Activated CD8-positive, alpha-beta memory T cell treated with anti-CD3 and anti-CD28 coated beads, Interleukin-2, amount 10 ng/mL, durations not matched to agents 7 days and 5 days (primary cell): Measurements from ENCODE around the gene VPS26A. TPM values are rescaled to one million over a fixed set of nuclear protein-coding genes. Genes with fewer than 3 reads are reported as not detected.

Experiments used
- ATAC-seq: fragments of 150-1000 bp; cut with Tn5 transposase; one replicate; pipeline ENCODE4 v1.10.0; 2021; ENCODE audit warnings: moderate library complexity
- CTCF ChIA-PET: fragments of 350-600 bp; sonication (Branson Sonifier 250); formaldehyde crosslinking; loops from one replicate; lab custom pipeline; 2021; ENCODE audit warnings: antibody characterized with exemption; lab: Charles Lee
- DNase-seq: peaks from one replicate; pipeline ENCODE4 v3.0.0-alpha.2; 2020
- H3K27ac Mint-ChIP-seq: one replicate; pipeline ENCODE4 v1.8.0; 2021; ENCODE audit warnings: mild to moderate bottlenecking, mixed read lengths
- H3K27me3 Mint-ChIP-seq: one replicate; pipeline ENCODE4 v1.8.0; 2021; ENCODE audit warnings: mixed read lengths
- H3K36me3 Mint-ChIP-seq: one replicate; pipeline ENCODE4 v1.8.0; 2021; ENCODE audit warnings: mild to moderate bottlenecking, mixed read lengths
- H3K4me1 Mint-ChIP-seq: one replicate; pipeline ENCODE4 v1.8.0; 2021; ENCODE audit warnings: mixed read lengths
- H3K4me3 Mint-ChIP-seq: one replicate; pipeline ENCODE4 v1.8.0; 2021; ENCODE audit warnings: mild to moderate bottlenecking, moderate library complexity, mixed read lengths
- H3K9me3 Mint-ChIP-seq: one replicate; pipeline ENCODE4 v1.8.0; 2022; ENCODE audit warnings: low read depth, mixed read lengths
- total RNA-seq, 2 experiments: library from RNA; stranded (reverse); gene quantifications; one replicate each; pipeline ENCODE4 v1.2.3, GENCODE V29; 2021

The VPS26A gene
- total RNA-seq, 2 experiments from 2014 or later: 53.6 to 58.1 TPM

DNA sequence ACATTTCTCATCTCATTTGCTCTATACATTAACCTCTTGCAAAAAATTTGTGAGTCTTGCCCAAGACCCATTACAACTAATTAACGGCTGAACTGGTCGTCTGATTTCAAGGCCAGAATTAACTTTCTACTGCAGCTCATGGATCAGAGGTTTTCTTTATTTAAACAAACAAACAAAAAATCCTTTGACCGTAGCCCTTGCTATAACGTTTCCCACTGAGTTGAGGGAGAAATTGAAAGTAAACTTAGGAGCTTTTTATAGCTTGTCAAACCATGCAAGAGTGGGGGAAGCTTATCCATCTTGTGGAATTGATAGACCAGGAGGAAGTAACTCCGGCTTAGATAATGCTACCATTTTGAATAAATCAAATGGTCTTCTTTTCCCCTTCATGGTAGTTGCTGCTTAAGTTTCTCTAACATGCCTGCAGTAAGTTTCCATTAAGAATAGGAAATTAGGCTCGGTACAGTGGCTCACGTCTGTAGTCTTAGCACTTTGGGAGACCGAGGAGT lies 32.8 kb upstream of the VPS26A start:
- Mint-ChIP-seq H3K36me3 (peaks cover 49% of the 10 kb centered on the region), H3K4me1 (peaks cover 70% of the 10 kb centered on the region), H3K4me3 (peak overlapping the region; percentile 88), H3K27me3 (no peaks in the 10 kb centered on the region), H3K9me3 (no peaks in the 10 kb centered on the region), H3K27ac (peak overlapping the region; percentile 99)
- DNase-seq (no peak), ATAC-seq (no peak)
- CTCF ChIA-PET: interaction anchor here (0.9 to 7.7 kb wide), 10 partner anchors 10 to 136 kb away, joined by 3 to 90 read pairs (median 6); partner anchors contain the start of genes DDX21 and VPS26A

DNA sequence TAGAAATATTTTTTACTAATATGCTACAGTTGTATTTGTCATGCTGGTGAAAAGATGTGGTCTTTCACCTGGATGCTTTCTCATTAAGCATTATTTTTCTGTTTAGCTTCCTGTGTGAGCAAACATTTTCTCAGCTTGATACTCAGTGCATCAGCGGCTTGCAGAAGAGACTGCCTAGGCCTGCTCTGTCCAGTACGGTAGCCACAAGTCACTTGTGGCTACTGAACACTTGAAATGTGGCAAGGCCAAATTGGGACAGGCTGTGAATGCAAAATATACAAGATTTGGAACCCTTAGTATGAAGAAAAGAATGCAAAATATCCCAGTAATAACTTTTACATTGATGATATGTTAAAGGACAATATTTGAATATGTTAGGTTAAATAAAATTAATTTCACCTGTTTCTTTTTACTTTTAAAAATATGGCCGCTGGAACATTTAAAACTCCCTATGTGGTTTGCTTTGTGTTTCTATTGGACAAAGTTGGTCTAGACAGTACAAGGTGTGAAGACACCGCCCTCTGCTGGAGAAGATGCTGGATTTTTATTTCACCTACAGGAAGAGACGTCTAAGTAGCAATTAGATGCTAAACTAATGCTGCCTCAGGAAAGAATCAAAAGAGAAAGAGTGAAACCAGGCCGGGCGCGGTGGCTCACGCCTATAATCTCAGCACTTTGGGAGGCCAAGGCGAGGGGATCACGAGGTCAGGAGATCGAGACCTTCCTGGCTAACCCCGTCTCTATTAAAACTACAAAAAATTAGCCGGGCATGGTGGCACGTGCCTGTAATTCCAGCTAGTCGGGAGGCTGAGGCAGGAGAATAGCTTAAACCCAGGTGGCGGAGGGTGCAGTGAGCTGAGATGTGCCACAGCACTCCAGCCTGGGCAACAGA lies 30.8 kb upstream of the VPS26A start:
- Mint-ChIP-seq H3K4me3 (peak overlapping the region; percentile 39), H3K27ac (peak overlapping the region; percentile 99), H3K27me3 (no peaks in the 10 kb centered on the region), H3K9me3 (no peaks in the 10 kb centered on the region), H3K4me1 (peaks cover 68% of the 10 kb centered on the region), H3K36me3 (peaks cover 53% of the 10 kb centered on the region)
- DNase-seq: peak; percentile 93
- ATAC-seq: peak; percentile 32
- CTCF ChIA-PET: interaction anchor here (0.7 to 7.7 kb wide), 28 partner anchors 8 to 138 kb away, joined by 3 to 90 read pairs (median 4); partner anchors contain the start of gene DDX21

DNA sequence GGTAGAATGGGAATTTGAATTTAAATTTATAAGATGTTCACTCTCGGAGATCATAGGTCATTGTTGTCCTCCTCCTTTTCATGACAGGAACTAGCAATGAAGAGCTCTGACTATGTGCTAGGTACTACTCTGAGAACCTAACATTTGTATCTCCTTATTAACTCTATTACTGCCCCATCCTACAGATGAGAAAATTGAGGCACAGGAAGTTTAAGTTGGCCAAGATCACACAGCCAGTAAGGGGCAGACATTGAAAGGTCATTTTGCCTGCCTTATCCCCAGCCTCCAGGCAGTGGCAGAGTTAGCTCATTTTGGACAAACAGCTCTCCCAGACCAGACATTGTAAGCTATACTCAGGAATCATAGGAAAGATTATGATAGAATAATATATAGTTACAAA lies 30.0 kb upstream of the VPS26A start:
- H3K4me3 Mint-ChIP-seq: no peak overlapping the region
- ATAC-seq: no peak
- peak overlapping the region; percentile 99 for H3K27ac Mint-ChIP-seq
- CTCF ChIA-PET: interaction anchor here (0.7 to 7.7 kb wide), 18 partner anchors 12 to 315 kb away, joined by 3 to 90 read pairs (median 4); partner anchors contain the start of gene DDX21
- H3K9me3 Mint-ChIP-seq: no peaks in the 10 kb centered on the region
- H3K36me3 Mint-ChIP-seq: peaks cover 51% of the 10 kb centered on the region
- H3K27me3 Mint-ChIP-seq: no peaks in the 10 kb centered on the region
- no peak for DNase-seq
- H3K4me1 Mint-ChIP-seq: peaks cover 68% of the 10 kb centered on the region

DNA sequence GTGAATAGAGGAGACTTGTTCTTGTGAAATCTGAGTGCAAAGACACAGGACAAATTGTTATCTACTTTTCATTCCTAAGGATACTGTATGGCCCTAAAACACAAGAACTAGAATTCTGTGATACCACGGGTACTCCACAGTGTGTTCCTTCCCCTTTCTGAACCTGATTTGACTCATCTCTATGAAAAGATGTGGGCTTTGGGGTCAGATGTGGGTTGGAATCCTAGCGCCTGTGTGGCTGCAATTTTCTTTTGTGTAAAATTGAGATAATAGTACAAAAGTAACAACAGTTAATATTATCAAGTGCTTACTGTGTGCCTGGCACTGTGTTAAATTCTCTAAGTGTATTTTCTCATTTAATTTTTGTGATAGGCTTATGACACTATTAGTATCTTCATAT lies 27.9 kb upstream of the VPS26A start:
- ATAC-seq: no peak
- no peak overlapping the region for H3K4me3 Mint-ChIP-seq
- DNase-seq: peak; percentile 53
- CTCF ChIA-PET: interaction anchor here (0.9 to 7.7 kb wide), 5 partner anchors 19 to 113 kb away, joined by 3 to 90 read pairs (median 7); no protein-coding TSS in a partner anchor
- H3K9me3 Mint-ChIP-seq: no peaks in the 10 kb centered on the region
- no peaks in the 10 kb centered on the region for H3K27me3 Mint-ChIP-seq
- H3K27ac Mint-ChIP-seq: no peak overlapping the region
- H3K4me1 Mint-ChIP-seq: peaks cover 63% of the 10 kb centered on the region
- peaks cover 48% of the 10 kb centered on the region for H3K36me3 Mint-ChIP-seq

DNA sequence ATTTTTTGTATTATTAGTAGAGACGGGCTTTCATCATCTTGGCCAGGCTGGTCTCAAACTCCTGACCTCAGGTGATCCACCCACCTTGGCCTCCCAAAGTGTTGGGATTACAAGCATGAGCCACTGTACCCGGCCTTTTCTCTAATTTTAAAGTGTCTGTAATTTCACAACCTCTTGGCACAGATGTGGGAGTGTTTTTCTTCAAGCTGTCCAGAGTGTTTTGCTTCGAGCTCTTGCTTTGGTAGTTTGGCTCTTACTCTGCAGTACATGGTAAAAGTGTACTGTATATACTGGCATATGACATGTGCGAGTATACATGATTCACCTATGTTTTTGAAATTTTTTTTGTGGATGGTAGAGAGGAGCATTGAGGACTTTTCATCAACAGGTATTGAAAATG lies 26.2 kb upstream of the VPS26A start:
- ATAC-seq (no peak), DNase-seq (no peak)
- no peaks in the 10 kb centered on the region for H3K9me3 Mint-ChIP-seq
- H3K4me1 Mint-ChIP-seq: peaks cover 66% of the 10 kb centered on the region
- CTCF ChIA-PET: interaction anchor here (7.7 kb wide), 1 partner anchor 92 kb away, joined by 90 read pairs; no protein-coding TSS in a partner anchor
- H3K36me3 Mint-ChIP-seq: peaks cover 55% of the 10 kb centered on the region
- H3K27ac Mint-ChIP-seq: no peak overlapping the region
- H3K4me3 Mint-ChIP-seq: no peak overlapping the region
- no peaks in the 10 kb centered on the region for H3K27me3 Mint-ChIP-seq

DNA sequence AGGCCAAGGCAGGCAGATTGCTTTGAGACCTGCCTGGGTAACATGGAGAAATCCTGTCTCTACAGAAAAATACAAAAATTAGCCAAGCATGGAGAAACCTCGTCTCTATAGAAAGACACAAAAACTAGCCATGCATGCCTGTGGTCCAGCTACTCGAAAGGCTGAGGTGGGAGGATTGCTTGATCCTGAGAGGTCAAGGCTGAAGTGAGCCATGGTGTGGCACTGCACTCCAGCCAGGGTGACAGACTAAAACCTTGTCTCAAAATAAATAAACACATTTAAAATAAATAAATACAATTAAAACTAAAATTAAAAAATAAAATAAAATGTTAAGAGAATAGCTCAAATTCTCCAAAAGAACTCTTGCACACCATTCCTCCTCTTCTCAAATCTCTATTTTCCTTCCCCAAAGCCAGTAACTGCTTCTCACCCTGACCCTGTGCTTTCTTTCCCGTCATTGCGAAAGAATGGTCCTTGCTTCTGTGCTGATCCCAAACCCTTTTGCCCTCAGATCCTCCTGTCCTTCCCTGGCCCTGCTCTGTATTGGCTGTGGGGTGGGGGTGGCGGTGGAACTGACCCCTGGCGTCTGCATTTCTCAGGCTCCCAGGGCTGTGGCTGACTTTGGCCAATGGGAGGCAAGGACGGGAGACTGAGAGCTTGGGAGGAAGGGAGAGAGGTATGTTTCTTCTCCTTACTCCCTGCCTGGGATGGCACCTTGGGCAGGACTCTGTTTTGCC lies 23.7 kb upstream of the VPS26A start:
- ATAC-seq: no peak
- no peaks in the 10 kb centered on the region for H3K27me3 Mint-ChIP-seq
- peaks cover 52% of the 10 kb centered on the region for H3K4me1 Mint-ChIP-seq
- CTCF ChIA-PET: interaction anchor here (0.5 to 2.6 kb wide), 4 partner anchors 9 to 96 kb away, joined by 3 to 11 read pairs (median 6); no protein-coding TSS in a partner anchor
- no peak overlapping the region for H3K4me3 Mint-ChIP-seq
- peak overlapping the region; percentile 69 for H3K27ac Mint-ChIP-seq
- DNase-seq: no peak
- peaks cover 59% of the 10 kb centered on the region for H3K36me3 Mint-ChIP-seq
- H3K9me3 Mint-ChIP-seq: no peaks in the 10 kb centered on the region

DNA sequence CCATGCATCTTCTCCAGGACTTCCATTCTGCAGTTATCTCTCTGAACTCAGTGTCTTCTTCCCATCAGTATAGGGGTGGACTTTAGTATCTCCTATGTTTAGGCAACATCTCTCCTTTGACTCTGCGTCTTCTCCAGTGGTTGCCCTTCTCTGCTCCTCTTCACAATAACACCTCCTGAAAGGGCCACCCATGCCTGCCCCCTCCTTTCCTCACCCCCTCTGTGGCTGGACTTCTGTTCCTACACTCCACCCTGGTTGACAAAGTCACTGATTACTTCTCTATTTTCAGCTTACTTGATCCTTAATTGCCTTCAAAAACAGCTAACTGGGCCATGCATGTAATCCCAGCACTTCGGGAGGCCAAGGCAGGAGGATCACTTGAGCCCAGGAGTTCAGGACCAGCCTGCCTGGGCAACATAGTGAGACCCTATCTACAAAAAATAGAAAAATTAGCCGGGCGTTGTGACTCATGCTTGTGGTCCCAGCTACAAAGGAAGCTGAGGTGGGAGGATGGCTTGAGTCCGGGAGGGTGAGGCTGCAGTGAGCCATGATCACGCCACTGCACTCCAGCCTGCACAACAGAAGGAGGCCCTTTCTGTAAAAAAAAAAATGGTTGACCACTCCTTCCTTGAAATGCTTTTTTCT lies 22.4 kb upstream of the VPS26A start:
- ATAC-seq (peak; percentile 70), DNase-seq (peak; percentile 79)
- peaks cover 61% of the 10 kb centered on the region for H3K36me3 Mint-ChIP-seq
- peak overlapping the region; percentile 85 for H3K27ac Mint-ChIP-seq
- no peaks in the 10 kb centered on the region for H3K27me3 Mint-ChIP-seq
- peaks cover 40% of the 10 kb centered on the region for H3K4me1 Mint-ChIP-seq
- H3K4me3 Mint-ChIP-seq: peak overlapping the region; percentile 32
- no peaks in the 10 kb centered on the region for H3K9me3 Mint-ChIP-seq
- CTCF ChIA-PET: interaction anchor here (1.2 to 2.6 kb wide), 6 partner anchors 10 to 146 kb away, joined by 3 to 11 read pairs (median 6); partner anchors contain the start of gene DDX21

DNA sequence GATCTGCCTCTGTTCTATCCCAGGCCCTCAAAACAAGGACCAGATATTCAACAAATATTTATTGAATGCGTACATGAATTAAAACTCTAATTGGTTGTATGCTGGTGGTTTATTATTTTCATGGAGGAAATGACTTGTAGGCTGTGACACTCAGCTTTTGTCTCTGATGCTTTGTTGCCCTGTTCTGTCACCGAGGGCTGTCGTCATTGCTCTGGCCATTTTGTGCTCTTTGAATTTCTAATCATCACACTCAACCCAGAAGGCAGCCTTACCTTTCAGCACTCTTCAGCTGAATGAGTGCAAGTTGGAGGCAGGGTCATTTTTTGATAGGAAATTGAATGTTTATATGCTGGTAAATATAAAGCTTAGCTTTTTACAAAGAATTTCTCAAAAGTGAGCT lies 21.5 kb upstream of the VPS26A start:
- no peaks in the 10 kb centered on the region for H3K27me3 Mint-ChIP-seq
- CTCF ChIA-PET: interaction anchor here (0.8 to 2.5 kb wide), 6 partner anchors 10 to 147 kb away, joined by 3 to 11 read pairs (median 4); partner anchors contain the start of gene DDX21
- DNase-seq: no peak
- peaks cover 38% of the 10 kb centered on the region for H3K4me1 Mint-ChIP-seq
- no peak for ATAC-seq
- H3K9me3 Mint-ChIP-seq: no peaks in the 10 kb centered on the region
- H3K4me3 Mint-ChIP-seq: peak overlapping the region; percentile 32
- H3K36me3 Mint-ChIP-seq: peaks cover 61% of the 10 kb centered on the region
- H3K27ac Mint-ChIP-seq: peak overlapping the region; percentile 85

DNA sequence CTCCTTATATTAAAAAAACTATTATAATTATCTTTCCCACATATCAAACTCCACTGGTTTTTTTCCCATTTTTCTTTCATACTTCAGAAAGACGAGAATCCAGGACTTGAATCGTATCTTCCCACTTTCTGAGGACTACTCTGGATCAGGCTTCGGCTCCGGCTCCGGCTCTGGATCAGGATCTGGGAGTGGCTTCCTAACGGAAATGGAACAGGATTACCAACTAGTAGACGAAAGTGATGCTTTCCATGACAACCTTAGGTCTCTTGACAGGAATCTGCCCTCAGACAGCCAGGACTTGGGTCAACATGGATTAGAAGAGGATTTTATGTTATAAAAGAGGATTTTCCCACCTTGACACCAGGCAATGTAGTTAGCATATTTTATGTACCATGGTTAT lies 20.2 kb upstream of the VPS26A start:
- DNase-seq (peak; percentile 9), ATAC-seq (no peak)
- Mint-ChIP-seq H3K4me3 (no peak overlapping the region), H3K27me3 (no peaks in the 10 kb centered on the region), H3K27ac (no peak overlapping the region), H3K9me3 (no peaks in the 10 kb centered on the region), H3K4me1 (peaks cover 33% of the 10 kb centered on the region), H3K36me3 (peaks cover 53% of the 10 kb centered on the region)
- CTCF ChIA-PET: interaction anchor here (1.0 to 2.9 kb wide), 2 partner anchors 71 to 99 kb away, joined by 3 to 13 read pairs; no protein-coding TSS in a partner anchor

DNA sequence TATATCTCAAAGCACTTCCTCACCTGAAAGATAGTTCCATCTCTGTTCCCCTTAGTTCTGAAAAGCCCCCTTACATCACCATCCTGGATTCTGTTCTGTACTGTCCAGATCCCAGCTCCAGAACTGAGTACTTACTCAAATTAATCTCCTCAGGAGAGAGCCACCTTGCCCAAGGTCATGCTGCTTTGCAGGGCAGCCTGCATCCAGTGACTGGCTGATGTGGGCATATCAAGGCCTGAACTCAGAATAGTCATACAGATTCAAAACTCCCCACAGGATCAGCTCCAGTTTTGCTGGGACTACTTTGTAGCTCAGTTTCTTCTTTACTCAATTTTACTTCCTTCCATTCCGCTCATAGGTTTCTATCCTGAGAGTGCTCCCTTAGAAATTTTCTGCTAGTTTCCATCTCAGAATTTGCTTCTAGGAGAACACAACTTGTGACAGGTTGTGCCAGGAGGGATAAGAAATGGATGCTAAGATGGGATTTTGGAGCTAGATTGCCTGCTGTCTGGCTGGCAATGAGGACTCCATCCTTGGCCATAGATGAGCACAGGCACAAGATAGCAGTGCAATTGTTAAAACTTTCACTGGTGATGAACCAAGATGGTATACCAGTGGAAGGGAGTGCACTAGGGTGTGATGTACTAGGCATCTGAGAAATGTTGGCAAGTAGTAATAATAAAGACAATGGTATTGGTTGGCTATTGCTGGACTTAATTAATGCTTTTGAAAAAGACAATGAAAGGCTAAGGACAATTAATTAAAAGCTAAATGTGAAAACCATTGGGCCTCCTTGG lies 18.8 kb upstream of the VPS26A start:
- no peak for ATAC-seq
- CTCF ChIA-PET: interaction anchor here (0.8 to 2.9 kb wide), 4 partner anchors 11 to 148 kb away, joined by 3 to 13 read pairs (median 3); no protein-coding TSS in a partner anchor
- DNase-seq: peak; percentile 27
- no peaks in the 10 kb centered on the region for H3K27me3 Mint-ChIP-seq
- H3K4me3 Mint-ChIP-seq: no peak overlapping the region
- H3K9me3 Mint-ChIP-seq: no peaks in the 10 kb centered on the region
- peaks cover 44% of the 10 kb centered on the region for H3K36me3 Mint-ChIP-seq
- H3K27ac Mint-ChIP-seq: no peak overlapping the region
- H3K4me1 Mint-ChIP-seq: peaks cover 30% of the 10 kb centered on the region

DNA sequence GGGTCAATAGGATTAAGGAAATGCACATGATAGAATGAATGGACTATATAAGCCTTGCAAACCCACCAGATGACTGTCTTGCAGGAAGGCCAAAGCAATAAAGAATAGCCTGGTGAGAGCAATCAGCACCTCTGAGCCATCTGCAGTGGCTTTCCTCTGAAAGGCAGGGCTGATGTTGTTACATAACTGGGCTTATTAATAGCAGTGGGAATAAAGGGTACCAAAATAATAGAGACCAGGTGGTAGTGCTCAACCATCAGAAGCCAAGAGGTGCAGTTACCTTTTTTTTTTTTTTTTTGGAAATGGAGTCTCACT lies 16.8 kb upstream of the VPS26A start:
- ATAC-seq (peak; percentile 17), DNase-seq (no peak)
- no peaks in the 10 kb centered on the region for H3K27me3 Mint-ChIP-seq
- peaks cover 26% of the 10 kb centered on the region for H3K36me3 Mint-ChIP-seq
- no peak overlapping the region for H3K27ac Mint-ChIP-seq
- CTCF ChIA-PET: no interaction called here
- H3K4me1 Mint-ChIP-seq: peaks cover 12% of the 10 kb centered on the region
- no peak overlapping the region for H3K4me3 Mint-ChIP-seq
- no peaks in the 10 kb centered on the region for H3K9me3 Mint-ChIP-seq

DNA sequence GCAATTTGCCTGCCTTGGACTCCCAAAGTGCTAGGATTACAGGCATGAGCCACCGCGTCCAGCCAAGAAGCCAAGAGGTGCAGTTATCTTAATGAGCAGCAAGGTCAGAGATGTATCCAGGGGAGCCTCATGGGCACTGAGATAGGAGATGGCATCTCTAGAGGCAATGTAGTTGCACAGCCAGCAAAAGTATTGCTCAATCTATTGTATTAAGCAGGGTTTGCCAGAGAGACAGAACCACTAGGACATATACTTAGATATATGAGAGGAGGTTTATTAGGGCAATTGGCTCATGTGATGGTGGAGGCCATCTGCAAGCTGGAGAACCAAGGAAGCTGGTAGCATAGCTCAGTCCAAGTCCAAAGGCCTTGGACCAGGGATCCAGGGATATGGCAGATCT lies 16.3 kb upstream of the VPS26A start:
- Mint-ChIP-seq H3K36me3 (peaks cover 22% of the 10 kb centered on the region), H3K27ac (no peak overlapping the region), H3K9me3 (no peaks in the 10 kb centered on the region), H3K4me3 (no peak overlapping the region), H3K27me3 (no peaks in the 10 kb centered on the region), H3K4me1 (peaks cover 6% of the 10 kb centered on the region)
- DNase-seq: no peak
- no peak for ATAC-seq
- CTCF ChIA-PET: no interaction called here
